ENCODE data around the gene GALNT14. TPM values are rescaled to one million over a fixed set of nuclear protein-coding genes. Genes with fewer than 3 reads are reported as not detected.

GALNT14 gene
- total and polyA plus RNA-seq, 5 donors from 2014 or later, result not detected

GRCh38 chr2:30877833-30878232 is 260.4 kb downstream of the GALNT14 start:
- Mint-ChIP-seq H3K4me3 (no peak overlapping the region), H3K27ac (no peak overlapping the region), H3K27me3 (peaks cover 11% of the 10 kb centered on the region), H3K9me3 (peaks cover 0 to 8% (median 4%) of the 10 kb centered on the region in 7 donors), H3K36me3 (no peaks in the 10 kb centered on the region), H3K4me1 (no peaks in the 10 kb centered on the region)
- Histone ChIP-seq H3K27me3 (ENCODE audit: control insufficient read depth, insufficient read depth, low read length) (peaks cover 3% of the 10 kb centered on the region), H3K27ac (ENCODE audit: insufficient read depth, low read length, poor library complexity, severe bottlenecking) (no peak overlapping the region), H3K36me3 (ENCODE audit: control insufficient read depth, insufficient read depth, low read length) (no peaks in the 10 kb centered on the region), H3K9me3 (ENCODE audit: control insufficient read depth in 2 of 2, low read length in 2 of 2) (no peaks in the 10 kb centered on the region), H3K4me3 (ENCODE audit: low read depth, low read length) (no peak overlapping the region), H3K4me1 (ENCODE audit: control insufficient read depth, insufficient read depth, low read length, poor library complexity, severe bottlenecking) (no peaks in the 10 kb centered on the region)
- ATAC-seq (ENCODE audit: low read depth in 2 of 2) (no peak), DNase-seq (no peak)

GRCh38 chr2:30872797-30873196 is 265.4 kb downstream of the GALNT14 start:
- ATAC-seq (ENCODE audit: low read depth in 2 of 2) (no peak), DNase-seq (no peak)
- peaks cover 4% of the 10 kb centered on the region for H3K27me3 Mint-ChIP-seq
- peaks cover 0 to 8% (median 2%) of the 10 kb centered on the region in 7 donors for H3K9me3 Mint-ChIP-seq
- no peaks in the 10 kb centered on the region for H3K9me3 ChIP-seq (ENCODE audit: control insufficient read depth in 2 of 2, low read length in 2 of 2)
- no peaks in the 10 kb centered on the region for H3K36me3 Mint-ChIP-seq
- H3K36me3 ChIP-seq (ENCODE audit: control insufficient read depth, insufficient read depth, low read length), result no peaks in the 10 kb centered on the region
- no peak overlapping the region for H3K4me3 Mint-ChIP-seq
- no peaks in the 10 kb centered on the region for H3K4me1 ChIP-seq (ENCODE audit: control insufficient read depth, insufficient read depth, low read length, poor library complexity, severe bottlenecking)
- no peak overlapping the region for H3K4me3 ChIP-seq (ENCODE audit: low read depth, low read length)
- H3K27ac Mint-ChIP-seq, result no peak overlapping the region
- no peaks in the 10 kb centered on the region for H3K4me1 Mint-ChIP-seq
- H3K27me3 ChIP-seq (ENCODE audit: control insufficient read depth, insufficient read depth, low read length), result no peaks in the 10 kb centered on the region
- H3K27ac ChIP-seq (ENCODE audit: insufficient read depth, low read length, poor library complexity, severe bottlenecking), result no peak overlapping the region

- Mint-ChIP-seq H3K27ac (no peak overlapping the region), H3K36me3 (no peaks in the 10 kb centered on the region), H3K4me3 (peak overlapping the region in 1 of 4 donors; percentile 1), H3K9me3 (peaks cover 0 to 8% (median 2%) of the 10 kb centered on the region in 7 donors), H3K4me1 (no peaks in the 10 kb centered on the region), H3K27me3 (peaks cover 4% of the 10 kb centered on the region)
- Histone ChIP-seq H3K36me3 (ENCODE audit: control insufficient read depth, insufficient read depth, low read length) (no peaks in the 10 kb centered on the region), H3K9me3 (ENCODE audit: control insufficient read depth in 2 of 2, low read length in 2 of 2) (no peaks in the 10 kb centered on the region), H3K27me3 (ENCODE audit: control insufficient read depth, insufficient read depth, low read length) (no peaks in the 10 kb centered on the region), H3K4me1 (ENCODE audit: control insufficient read depth, insufficient read depth, low read length, poor library complexity, severe bottlenecking) (no peaks in the 10 kb centered on the region), H3K27ac (ENCODE audit: insufficient read depth, low read length, poor library complexity, severe bottlenecking) (no peak overlapping the region), H3K4me3 (ENCODE audit: low read depth, low read length) (no peak overlapping the region)
- no peak for ATAC-seq (ENCODE audit: low read depth in 2 of 2)
- DNase-seq, result no peak
These were observed 266.1 kb downstream of the GALNT14 start for GRCh38 chr2:30871980-30872789.

GRCh38 chr2:30871440-30871839 is 266.8 kb downstream of the GALNT14 start:
- peaks cover 0 to 3% (median 0%) of the 10 kb centered on the region in 4 donors for H3K4me1 Mint-ChIP-seq
- Histone ChIP-seq H3K36me3 (ENCODE audit: control insufficient read depth, insufficient read depth, low read length) (no peaks in the 10 kb centered on the region), H3K9me3 (ENCODE audit: control insufficient read depth in 2 of 2, low read length in 2 of 2) (no peaks in the 10 kb centered on the region), H3K27ac (ENCODE audit: insufficient read depth, low read length, poor library complexity, severe bottlenecking) (no peak overlapping the region), H3K4me3 (ENCODE audit: low read depth, low read length) (no peak overlapping the region), H3K27me3 (ENCODE audit: control insufficient read depth, insufficient read depth, low read length) (no peaks in the 10 kb centered on the region), H3K4me1 (ENCODE audit: control insufficient read depth, insufficient read depth, low read length, poor library complexity, severe bottlenecking) (no peaks in the 10 kb centered on the region)
- no peaks in the 10 kb centered on the region for H3K36me3 Mint-ChIP-seq
- H3K27me3 Mint-ChIP-seq, result no peaks in the 10 kb centered on the region
- no peak overlapping the region for H3K27ac Mint-ChIP-seq
- DNase-seq (no peak), ATAC-seq (ENCODE audit: low read depth in 2 of 2) (no peak)
- peaks cover 0 to 8% (median 2%) of the 10 kb centered on the region in 7 donors for H3K9me3 Mint-ChIP-seq
- H3K4me3 Mint-ChIP-seq, result no peak overlapping the region

- no peaks in the 10 kb centered on the region for H3K36me3 Mint-ChIP-seq
- DNase-seq (no peak), ATAC-seq (ENCODE audit: low read depth in 2 of 2) (no peak)
- no peak overlapping the region for H3K4me3 Mint-ChIP-seq
- H3K27ac Mint-ChIP-seq, result no peak overlapping the region
- no peaks in the 10 kb centered on the region for H3K9me3 ChIP-seq (ENCODE audit: control insufficient read depth in 2 of 2, low read length in 2 of 2)
- H3K4me1 Mint-ChIP-seq, result peaks cover 0 to 6% (median 2%) of the 10 kb centered on the region in 4 donors
- no peaks in the 10 kb centered on the region for H3K27me3 Mint-ChIP-seq
- no peak overlapping the region for H3K27ac ChIP-seq (ENCODE audit: insufficient read depth, low read length, poor library complexity, severe bottlenecking)
- H3K4me3 ChIP-seq (ENCODE audit: low read depth, low read length), result no peak overlapping the region
- no peaks in the 10 kb centered on the region for H3K36me3 ChIP-seq (ENCODE audit: control insufficient read depth, insufficient read depth, low read length)
- peaks cover 0 to 3% (median 0%) of the 10 kb centered on the region in 7 donors for H3K9me3 Mint-ChIP-seq
- no peaks in the 10 kb centered on the region for H3K27me3 ChIP-seq (ENCODE audit: control insufficient read depth, insufficient read depth, low read length)
- no peaks in the 10 kb centered on the region for H3K4me1 ChIP-seq (ENCODE audit: control insufficient read depth, insufficient read depth, low read length, poor library complexity, severe bottlenecking)
These were observed 268.3 kb downstream of the GALNT14 start for GRCh38 chr2:30869988-30870387.

GRCh38 chr2:30867385-30867784 is 270.9 kb downstream of the GALNT14 start:
- Mint-ChIP-seq H3K27me3 (no peaks in the 10 kb centered on the region), H3K36me3 (no peaks in the 10 kb centered on the region), H3K4me3 (no peak overlapping the region), H3K4me1 (peaks cover 0 to 6% (median 2%) of the 10 kb centered on the region in 4 donors), H3K9me3 (no peaks in the 10 kb centered on the region), H3K27ac (no peak overlapping the region)
- Histone ChIP-seq H3K9me3 (ENCODE audit: control insufficient read depth in 2 of 2, low read length in 2 of 2) (no peaks in the 10 kb centered on the region), H3K27me3 (ENCODE audit: control insufficient read depth, insufficient read depth, low read length) (no peaks in the 10 kb centered on the region), H3K4me1 (ENCODE audit: control insufficient read depth, insufficient read depth, low read length, poor library complexity, severe bottlenecking) (no peaks in the 10 kb centered on the region), H3K36me3 (ENCODE audit: control insufficient read depth, insufficient read depth, low read length) (no peaks in the 10 kb centered on the region), H3K27ac (ENCODE audit: insufficient read depth, low read length, poor library complexity, severe bottlenecking) (no peak overlapping the region), H3K4me3 (ENCODE audit: low read depth, low read length) (no peak overlapping the region)
- no peak for ATAC-seq (ENCODE audit: low read depth in 2 of 2)
- DNase-seq, result no peak

GRCh38 chr2:30866974-30867373 is 271.3 kb downstream of the GALNT14 start:
- peaks cover 0 to 6% (median 2%) of the 10 kb centered on the region in 4 donors for H3K4me1 Mint-ChIP-seq
- H3K9me3 ChIP-seq (ENCODE audit: control insufficient read depth in 2 of 2, low read length in 2 of 2), result no peaks in the 10 kb centered on the region
- ATAC-seq (ENCODE audit: low read depth in 2 of 2) (no peak), DNase-seq (no peak)
- no peaks in the 10 kb centered on the region for H3K27me3 ChIP-seq (ENCODE audit: control insufficient read depth, insufficient read depth, low read length)
- H3K4me3 Mint-ChIP-seq, result no peak overlapping the region
- H3K4me3 ChIP-seq (ENCODE audit: low read depth, low read length), result no peak overlapping the region
- H3K27ac ChIP-seq (ENCODE audit: insufficient read depth, low read length, poor library complexity, severe bottlenecking), result no peak overlapping the region
- H3K27me3 Mint-ChIP-seq, result no peaks in the 10 kb centered on the region
- H3K9me3 Mint-ChIP-seq, result no peaks in the 10 kb centered on the region
- H3K27ac Mint-ChIP-seq, result no peak overlapping the region
- H3K4me1 ChIP-seq (ENCODE audit: control insufficient read depth, insufficient read depth, low read length, poor library complexity, severe bottlenecking), result no peaks in the 10 kb centered on the region
- no peaks in the 10 kb centered on the region for H3K36me3 ChIP-seq (ENCODE audit: control insufficient read depth, insufficient read depth, low read length)
- no peaks in the 10 kb centered on the region for H3K36me3 Mint-ChIP-seq
